Measurements from ENCODE around the gene SCD5.

SCD5 gene

GRCh38 chr4:82797405-82798111, 1.0 kb downstream of the SCD5 start:
- no peak for DNase-seq (ENCODE audit: low read depth in 3 of 3, low spot score in 1 of 3)

- no peak for DNase-seq (ENCODE audit: low read depth in 3 of 3, low spot score in 1 of 3)
Measured at GRCh38 chr4:82797040-82797404, 1.6 kb downstream of the SCD5 start.

- no peak for DNase-seq (ENCODE audit: low read depth in 3 of 3, low spot score in 1 of 3)
Measured at GRCh38 chr4:82792912-82793649, 5.5 kb downstream of the SCD5 start.

- DNase-seq (ENCODE audit: low read depth in 3 of 3, low spot score in 1 of 3): no peak
Measured at GRCh38 chr4:82791179-82791578, 7.4 kb downstream of the SCD5 start.

- DNase-seq (ENCODE audit: low read depth in 3 of 3, low spot score in 1 of 3): no peak
Measured at GRCh38 chr4:82790060-82790660, 8.4 kb downstream of the SCD5 start.

GRCh38 chr4:82789025-82789776, 9.4 kb downstream of the SCD5 start:
- no peak for DNase-seq (ENCODE audit: low read depth in 3 of 3, low spot score in 1 of 3)

GRCh38 chr4:82787342-82787741, 11.3 kb downstream of the SCD5 start:
- DNase-seq (ENCODE audit: low read depth in 3 of 3, low spot score in 1 of 3): no peak

- no peak for DNase-seq (ENCODE audit: low read depth in 3 of 3, low spot score in 1 of 3)
Measured at GRCh38 chr4:82786828-82787227, 11.8 kb downstream of the SCD5 start.

- DNase-seq (ENCODE audit: low read depth in 3 of 3, low spot score in 1 of 3): no peak
Measured at GRCh38 chr4:82785611-82786400, 12.8 kb downstream of the SCD5 start.

- DNase-seq (ENCODE audit: low read depth in 3 of 3, low spot score in 1 of 3): no peak
Measured at GRCh38 chr4:82784681-82785610, 13.7 kb downstream of the SCD5 start.

GRCh38 chr4:82782626-82783345, 15.8 kb downstream of the SCD5 start:
- DNase-seq (ENCODE audit: low read depth in 3 of 3, low spot score in 1 of 3): no peak

- DNase-seq (ENCODE audit: low read depth in 3 of 3, low spot score in 1 of 3): no peak
Measured at GRCh38 chr4:82780752-82781231, 17.8 kb downstream of the SCD5 start.

GRCh38 chr4:82780170-82780751, 18.3 kb downstream of the SCD5 start:
- no peak for DNase-seq (ENCODE audit: low read depth in 3 of 3, low spot score in 1 of 3)

- DNase-seq (ENCODE audit: low read depth in 3 of 3, low spot score in 1 of 3): no peak
Measured at GRCh38 chr4:82779032-82779431, 19.6 kb downstream of the SCD5 start.

GRCh38 chr4:82777857-82778525, 20.6 kb downstream of the SCD5 start:
- DNase-seq (ENCODE audit: low read depth in 3 of 3, low spot score in 1 of 3): no peak

- DNase-seq (ENCODE audit: low read depth in 3 of 3, low spot score in 1 of 3): no peak
Measured at GRCh38 chr4:82776925-82777542, 21.6 kb downstream of the SCD5 start.

GRCh38 chr4:82775243-82775642, 23.4 kb downstream of the SCD5 start:
- no peak for DNase-seq (ENCODE audit: low read depth in 3 of 3, low spot score in 1 of 3)

All from stimulated activated CD4-positive, alpha-beta T cell treated with anti-CD3 and anti-CD28 coated beads, TNF-alpha, amount 100 ng/mL, for 1 hour (primary cell).